Fibroblast of upper back skin (primary cell): Measurements from ENCODE around the gene AIM2.

Experiments used
- DNase-seq: peaks from one replicate; pipeline ENCODE4 v3.0.0-alpha.2; 2013

The AIM2 gene

DNA sequence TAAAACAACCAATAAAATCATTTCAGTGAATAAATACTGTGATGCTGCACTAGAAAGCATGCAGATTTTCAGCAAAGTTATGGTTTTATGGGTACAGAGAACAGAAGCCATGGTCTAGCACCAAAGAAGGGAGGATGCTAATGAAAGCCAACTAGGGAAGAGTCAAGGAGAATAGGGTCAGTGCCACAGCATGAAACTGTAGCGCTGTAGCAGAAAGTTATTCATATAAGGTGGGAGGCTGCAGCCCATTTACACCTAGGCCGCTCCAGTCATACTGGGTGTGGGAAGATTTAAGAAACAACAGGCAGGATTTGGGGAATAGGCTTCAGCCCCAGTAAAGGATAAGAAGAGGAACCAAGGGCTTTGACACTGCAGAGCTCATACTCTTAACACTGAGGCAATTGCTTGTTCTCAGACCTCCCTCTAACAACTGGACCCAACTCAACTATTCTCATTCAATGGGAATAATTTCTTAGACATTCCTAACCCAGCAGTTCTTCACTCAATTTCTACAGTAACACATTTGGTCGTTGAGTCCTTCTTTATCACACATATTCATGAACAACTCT lies 62.5 kb downstream of the AIM2 start:
- DNase-seq: no peak

DNA sequence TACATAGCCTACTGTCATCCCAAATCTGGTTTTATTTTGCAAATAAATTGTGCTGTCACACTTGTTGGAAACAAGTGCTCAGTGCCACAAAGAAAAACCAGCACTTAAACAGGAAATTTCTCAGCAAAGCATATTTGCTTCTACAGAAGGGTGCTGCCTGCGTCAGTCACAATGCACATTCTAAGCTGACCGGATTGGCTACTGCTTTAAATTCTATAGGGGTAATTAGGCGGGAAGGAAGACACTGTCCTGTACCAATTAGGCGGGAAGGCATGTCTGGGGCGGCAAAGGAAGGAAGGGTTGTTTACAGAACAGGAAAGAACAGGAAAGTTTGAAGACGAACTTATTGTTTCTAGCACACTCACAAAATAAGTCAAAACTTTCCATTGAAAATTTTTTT lies 64.1 kb downstream of the AIM2 start:
- no peak for DNase-seq
